Trophoblast cell (in vitro differentiated cells and primary cell): ENCODE data around the gene SLC44A2.
"Not testable (repeated sequence)": the region's sequence is repeated elsewhere in the genome, so short reads cannot be mapped to it uniquely, and the experiment has no call there.

Experiments
- DNase-seq, 2 donors: peaks; one replicate each; pipeline ENCODE4 v3.0.0-alpha.2; 2016
- H2AFZ ChIP-seq: 2 replicates; pipeline ENCODE4 v1.6.1; 2013; ENCODE audit warnings: low read length, moderate library complexity, mild to moderate bottlenecking; ENCODE audit not compliant: insufficient read depth, poor library complexity
- H2AK5ac ChIP-seq: 2 replicates; pipeline ENCODE4 v1.6.1; 2013; ENCODE audit warnings: mild to moderate bottlenecking, low read length
- H2BK120ac ChIP-seq: 2 replicates; pipeline ENCODE4 v1.6.1; 2013; ENCODE audit warnings: low read length, mild to moderate bottlenecking, moderate library complexity; ENCODE audit not compliant: insufficient read depth, poor library complexity
- H2BK12ac ChIP-seq: 2 replicates; pipeline ENCODE4 v1.6.1; 2013; ENCODE audit warnings: mild to moderate bottlenecking, low read length, moderate library complexity
- H2BK5ac ChIP-seq: 2 replicates; pipeline ENCODE4 v1.6.1; 2013; ENCODE audit warnings: low read length, low read depth, moderate library complexity, mild to moderate bottlenecking; ENCODE audit not compliant: poor library complexity
- H3K14ac ChIP-seq: 2 replicates; pipeline ENCODE4 v1.6.1; 2013; ENCODE audit warnings: mild to moderate bottlenecking, low read length
- H3K18ac ChIP-seq: 2 replicates; pipeline ENCODE4 v1.6.1; 2013; ENCODE audit warnings: mild to moderate bottlenecking, low read length
- H3K23ac ChIP-seq: 2 replicates; pipeline ENCODE4 v1.6.1; 2013; ENCODE audit warnings: low read length
- H3K27ac ChIP-seq: 2 replicates; pipeline ENCODE4 v1.5.1; 2013; ENCODE audit warnings: low read depth, mild to moderate bottlenecking, inconsistent platforms, low read length, moderate library complexity
- H3K27me3 ChIP-seq: 2 replicates; pipeline ENCODE4 v1.6.1; 2013; ENCODE audit warnings: inconsistent platforms, mild to moderate bottlenecking, low read length, moderate library complexity; ENCODE audit not compliant: insufficient read depth
- H3K36me3 ChIP-seq, 2 experiments: 1 replicate in 1 of 2; 2 replicates in 1 of 2; pipeline ENCODE4 v1.6.1; 2013; ENCODE audit warnings: low read length in 2 of 2, mild to moderate bottlenecking in 2 of 2, moderate library complexity in 1 of 2; ENCODE audit not compliant: insufficient read depth in 2 of 2, control insufficient read depth in 1 of 2
- H3K4ac ChIP-seq: 2 replicates; pipeline ENCODE4 v1.6.1; 2013; ENCODE audit warnings: low read depth, mild to moderate bottlenecking, low read length, moderate library complexity
- H3K4me1 ChIP-seq, 2 experiments: 1 replicate in 1 of 2; 2 replicates in 1 of 2; pipeline ENCODE4 v1.6.1; 2013; ENCODE audit warnings: low read length in 2 of 2, mild to moderate bottlenecking in 2 of 2, moderate library complexity in 1 of 2; ENCODE audit not compliant: insufficient read depth in 2 of 2, control insufficient read depth in 1 of 2
- H3K4me2 ChIP-seq: 2 replicates; pipeline ENCODE4 v1.6.1; 2013; ENCODE audit warnings: inconsistent platforms, mild to moderate bottlenecking, low read length, moderate library complexity
- H3K4me3 ChIP-seq: 2 replicates; pipeline ENCODE4 v1.5.1; 2013; ENCODE audit warnings: mild to moderate bottlenecking, low read depth, low read length, inconsistent platforms
- H3K79me1 ChIP-seq: one replicate; pipeline ENCODE4 v1.6.1; 2013; ENCODE audit warnings: low read length
- H3K79me2 ChIP-seq: 2 replicates; pipeline ENCODE4 v1.6.1; 2013; ENCODE audit warnings: low read length, mild to moderate bottlenecking; ENCODE audit not compliant: control insufficient read depth, insufficient read depth, poor library complexity
- H3K9ac ChIP-seq: 2 replicates; pipeline ENCODE4 v1.6.1; 2013; ENCODE audit warnings: mild to moderate bottlenecking, low read length
- H3K9me3 ChIP-seq: 2 replicates; pipeline ENCODE4 v1.6.1; 2013; ENCODE audit warnings: low read depth, mild to moderate bottlenecking, control low read depth, inconsistent platforms, low read length; ENCODE audit not compliant: insufficient read depth
- H4K12ac ChIP-seq: 2 replicates; pipeline ENCODE4 v1.6.1; 2013; ENCODE audit warnings: low read depth, mild to moderate bottlenecking, low read length, moderate library complexity
- H4K8ac ChIP-seq: 2 replicates; pipeline ENCODE4 v1.6.1; 2013; ENCODE audit warnings: low read depth, mild to moderate bottlenecking, low read length, moderate library complexity
- H4K91ac ChIP-seq: one replicate; pipeline ENCODE4 v1.6.1; 2013; ENCODE audit warnings: low read depth, mild to moderate bottlenecking, low read length, moderate library complexity
- WGBS: extraction: QIAGEN DNeasy Blood & Tissue Kit; methylation state at CpG from one replicate; pipeline ENCODE4 v1.1.7; 2013; ENCODE audit warnings: missing lambda C conversion rate; ENCODE audit not compliant: insufficient read length, insufficient coverage; ENCODE audit errors: extremely low coverage; 5-methylcytosine and 5-hydroxymethylcytosine counted together

Gene SLC44A2

DNA sequence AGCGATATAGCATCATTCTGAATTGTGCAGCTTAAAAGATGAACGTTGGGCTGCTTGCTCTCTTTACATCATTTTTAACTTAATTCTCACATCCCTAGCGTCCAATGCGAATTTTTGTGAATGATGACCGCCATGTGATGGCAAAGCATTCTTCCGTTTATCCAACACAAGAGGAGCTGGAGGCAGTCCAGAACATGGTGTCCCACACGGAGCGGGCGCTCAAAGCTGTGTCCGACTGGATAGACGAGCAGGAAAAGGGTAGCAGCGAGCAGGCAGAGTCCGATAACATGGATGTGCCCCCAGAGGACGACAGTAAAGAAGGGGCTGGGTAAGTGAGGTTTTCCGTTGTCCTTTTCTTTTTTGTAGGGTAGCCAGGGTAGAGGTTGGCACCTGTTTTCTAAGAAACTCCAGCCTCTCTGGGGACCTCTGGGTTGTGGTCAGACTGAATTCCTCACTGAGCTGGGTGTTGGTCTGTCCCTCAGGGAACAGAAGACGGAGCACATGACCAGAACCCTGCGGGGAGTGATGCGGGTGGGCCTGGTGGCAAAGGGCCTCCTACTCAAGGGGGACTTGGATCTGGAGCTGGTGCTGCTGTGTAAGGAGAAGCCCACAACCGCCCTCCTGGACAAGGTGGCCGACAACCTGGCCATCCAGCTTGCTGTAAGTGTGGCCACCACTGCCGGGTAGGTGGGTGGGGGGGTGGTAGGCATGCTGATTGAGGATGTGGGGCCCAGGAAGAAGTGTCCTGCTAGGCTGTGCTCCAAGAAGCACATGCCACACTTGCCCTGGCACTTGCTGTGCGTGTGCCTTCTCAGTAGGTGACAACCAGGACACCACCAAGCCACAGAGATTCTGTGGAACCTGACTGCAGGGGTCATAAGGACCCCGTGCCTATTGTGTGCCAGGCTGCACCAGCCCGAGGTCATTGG, 45.8 kb downstream of the SLC44A2 start:
- no peak overlapping the region for H2AK5ac ChIP-seq
- H2AFZ ChIP-seq: no peak overlapping the region
- H3K4me1 ChIP-seq: no peaks in the 10 kb centered on the region
- no peaks in the 10 kb centered on the region for H3K27me3 ChIP-seq
- H3K4me2 ChIP-seq: no peak overlapping the region
- no peak overlapping the region for H2BK120ac ChIP-seq
- no peak overlapping the region for H4K91ac ChIP-seq
- H4K8ac ChIP-seq: no peak overlapping the region
- no peak overlapping the region for H3K27ac ChIP-seq
- H3K79me1 ChIP-seq: no peaks in the 10 kb centered on the region
- H3K18ac ChIP-seq: no peak overlapping the region
- H3K14ac ChIP-seq: no peak overlapping the region
- H3K79me2 ChIP-seq: peaks cover 26% of the 10 kb centered on the region
- H3K36me3 ChIP-seq: peaks cover 54 to 62% of the 10 kb centered on the region in 2 experiments
- no peak overlapping the region for H2BK5ac ChIP-seq
- no peak overlapping the region for H2BK12ac ChIP-seq
- no peak overlapping the region for H3K4me3 ChIP-seq
- H3K4ac ChIP-seq: peak overlapping the region; percentile 72
- no CpG with 5 or more reads among the region's 24 CpGs for WGBS
- H3K9me3 ChIP-seq: no peaks in the 10 kb centered on the region
- no peak overlapping the region for H3K23ac ChIP-seq
- H3K9ac ChIP-seq: no peak overlapping the region
- no peak for DNase-seq
- H4K12ac ChIP-seq: no peak overlapping the region

- H3K23ac ChIP-seq, H2BK12ac ChIP-seq, H2AK5ac ChIP-seq, H3K9me3 ChIP-seq, H3K4me3 ChIP-seq, H3K14ac ChIP-seq, DNase-seq, H3K9ac ChIP-seq, H4K91ac ChIP-seq, H3K27ac ChIP-seq, H3K4me2 ChIP-seq, H2AFZ ChIP-seq, H3K18ac ChIP-seq, H3K27me3 ChIP-seq, H3K4ac ChIP-seq, H2BK120ac ChIP-seq, H3K4me1 ChIP-seq, H4K12ac ChIP-seq, H3K79me1 ChIP-seq, H4K8ac ChIP-seq, H2BK5ac ChIP-seq: not testable (repeated sequence)
- WGBS: no CpG with 5 or more reads among the region's 3 CpGs
- Histone ChIP-seq H3K36me3 (peaks cover 54 to 59% of the 10 kb centered on the region in 2 experiments), H3K79me2 (peaks cover 22% of the 10 kb centered on the region)
Observed at GRCh38 chr19:10671922-10672321, 46.6 kb downstream of the SLC44A2 start.

- H4K8ac ChIP-seq, H3K9ac ChIP-seq, H2AFZ ChIP-seq, H2BK12ac ChIP-seq, H3K79me1 ChIP-seq, DNase-seq, H3K79me2 ChIP-seq, H2BK120ac ChIP-seq, H3K9me3 ChIP-seq, H4K91ac ChIP-seq, H3K4me1 ChIP-seq, H3K23ac ChIP-seq, H3K4me3 ChIP-seq, H3K27me3 ChIP-seq, H3K14ac ChIP-seq, H3K4me2 ChIP-seq, H4K12ac ChIP-seq, H3K27ac ChIP-seq, H3K4ac ChIP-seq, H2BK5ac ChIP-seq, H3K18ac ChIP-seq, H2AK5ac ChIP-seq: not testable (repeated sequence)
- WGBS: no CpG with 5 or more reads among the region's 8 CpGs
- peaks cover 76 to 80% of the 10 kb centered on the region in 2 experiments for H3K36me3 ChIP-seq
Observed at GRCh38 chr19:10675214-10675613, 49.9 kb downstream of the SLC44A2 start.

DNA sequence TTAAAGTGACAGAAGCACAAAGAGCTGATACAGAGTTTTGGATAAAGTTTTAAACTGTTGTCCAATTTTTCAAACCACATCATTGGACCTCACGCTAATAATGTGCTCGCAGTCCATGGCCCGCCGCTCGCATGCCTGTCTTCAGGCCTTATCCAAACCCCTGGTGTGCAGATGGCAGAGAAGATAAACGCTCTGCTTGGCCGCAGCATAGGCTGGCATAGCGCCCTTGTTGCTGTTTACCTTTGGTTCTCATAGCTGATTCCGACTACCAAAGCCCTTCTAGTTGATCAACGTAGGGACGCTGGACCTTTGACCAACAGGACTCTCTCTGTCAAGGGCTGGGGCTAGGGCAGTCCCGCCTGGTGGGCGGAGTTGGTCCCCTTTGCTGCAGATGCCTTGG, 52.4 kb downstream of the SLC44A2 start:
- H2BK12ac ChIP-seq: no peak overlapping the region
- H4K12ac ChIP-seq: no peak overlapping the region
- no peak overlapping the region for H3K4me3 ChIP-seq
- no peaks in the 10 kb centered on the region for H3K4me1 ChIP-seq
- H2BK120ac ChIP-seq: no peak overlapping the region
- H3K79me2 ChIP-seq: no peaks in the 10 kb centered on the region
- peak overlapping the region; percentile 56 for H3K4ac ChIP-seq
- H3K18ac ChIP-seq: no peak overlapping the region
- no peak overlapping the region for H3K23ac ChIP-seq
- no peak overlapping the region for H2AFZ ChIP-seq
- no CpG with 5 or more reads among the region's 13 CpGs for WGBS
- H2BK5ac ChIP-seq: no peak overlapping the region
- H3K27me3 ChIP-seq: no peaks in the 10 kb centered on the region
- H3K14ac ChIP-seq: no peak overlapping the region
- H4K8ac ChIP-seq: no peak overlapping the region
- H3K9ac ChIP-seq: no peak overlapping the region
- no peaks in the 10 kb centered on the region for H3K79me1 ChIP-seq
- H3K4me2 ChIP-seq: no peak overlapping the region
- H3K36me3 ChIP-seq: peaks cover 83 to 84% of the 10 kb centered on the region in 2 experiments
- H4K91ac ChIP-seq: no peak overlapping the region
- H2AK5ac ChIP-seq: no peak overlapping the region
- no peak overlapping the region for H3K27ac ChIP-seq
- H3K9me3 ChIP-seq: peaks cover 3% of the 10 kb centered on the region
- DNase-seq: no peak
